Retinal pigment epithelial cell (primary cell): ENCODE results near the gene POFUT2.
A peak's percentile ranks its signal among the peaks of the same experiment; 100 is the strongest.
"Not testable (repeated sequence)": the region's sequence is repeated elsewhere in the genome, so short reads cannot be mapped to it uniquely, and the experiment has no call there.

Experiments used
- DNase-seq: peaks from one replicate; pipeline ENCODE4 v3.0.0-alpha.2; 2010; ENCODE audit warnings: low read depth
- H3K4me3 ChIP-seq: 2 replicates; pipeline ENCODE4 v1.5.1; 2011; ENCODE audit warnings: mild to moderate bottlenecking, low read length, control low read depth, moderate library complexity
- CTCF ChIP-seq: conservative IDR thresholded peaks from 2 replicates; pipeline ENCODE4 v1.5.1; 2011; ENCODE audit warnings: low read depth, low read length, control low read depth, inconsistent platforms

The POFUT2 gene

GRCh38 chr21:45320261-45321025, 32.7 kb upstream of the POFUT2 start:
- TF ChIP-seq CTCF, result no peak
- no peak overlapping the region for H3K4me3 ChIP-seq
- DNase-seq, result no peak

GRCh38 chr21:45319461-45320211, 31.9 kb upstream of the POFUT2 start:
- no peak overlapping the region for H3K4me3 ChIP-seq
- peak; percentile 7 for TF ChIP-seq CTCF
- no peak for DNase-seq

- DNase-seq, result no peak
- H3K4me3 ChIP-seq, result no peak overlapping the region
- TF ChIP-seq CTCF, result no peak
Observed at GRCh38 chr21:45318556-45319404, 31.1 kb upstream of the POFUT2 start.

GRCh38 chr21:45318146-45318555, 30.5 kb upstream of the POFUT2 start:
- no peak overlapping the region for H3K4me3 ChIP-seq
- TF ChIP-seq CTCF, result no peak
- DNase-seq, result no peak

- H3K4me3 ChIP-seq, result no peak overlapping the region
- DNase-seq, result no peak
- no peak for TF ChIP-seq CTCF
Observed at GRCh38 chr21:45317398-45318145, 29.9 kb upstream of the POFUT2 start.

- no peak for TF ChIP-seq CTCF
- H3K4me3 ChIP-seq, result no peak overlapping the region
Observed at GRCh38 chr21:45316871-45317397, 29.2 kb upstream of the POFUT2 start.

GRCh38 chr21:45315676-45316470, 28.2 kb upstream of the POFUT2 start:
- not testable (repeated sequence) for H3K4me3 ChIP-seq, DNase-seq

More at GRCh38 chr21:45316871-45317397, 29.2 kb upstream of the POFUT2 start:
- no peak for DNase-seq
